ENCODE data around the gene NEUROG2. TPM values are rescaled to one million over a fixed set of nuclear protein-coding genes. Genes with fewer than 3 reads are reported as not detected.

The NEUROG2 gene
- total and polyA plus RNA-seq, 2 of the 8 experiments (the other 6 are each of a cell fraction or from before 2014, with no cell fraction given): 0.03 TPM; not detected in 1

GRCh38 chr4:112550728-112551127 is 34.7 kb upstream of the NEUROG2 start:
- CTCF ChIA-PET (ENCODE audit: partially characterized antibody): interaction anchor here (0.6 to 1.3 kb wide), 10 partner anchors 10 to 1964 kb away, joined by 3 to 4 read pairs (median 3); no protein-coding TSS in a partner anchor
- no peak for FAIRE-seq
- no peak overlapping the region for H4K5ac ChIP-seq (ENCODE audit: insufficient read length, low read depth, low read length)

More at GRCh38 chr4:112550728-112551127, 34.7 kb upstream of the NEUROG2 start:
- DNase-seq (ENCODE audit: low read depth in 1 of 2, low spot score in 2 of 2): no peak
- Histone ChIP-seq H2BK120ac (replicated peaks; ENCODE audit: low read depth, low read length) (no peak overlapping the region), H3K23me2 (ENCODE audit: low read depth, low read length) (no peaks in the 10 kb centered on the region), H4K8ac (ENCODE audit: extremely low read depth, insufficient read depth, low read length) (no peak overlapping the region), H2BK20ac (ENCODE audit: low read length) (no peak overlapping the region), H4K20me1 (replicated peaks in 1 of 2; ENCODE audit: control insufficient read depth in 1 of 2, insufficient read depth in 2 of 2, low read length in 2 of 2) (no peaks in the 10 kb centered on the region), H3K79me2 (ENCODE audit: control insufficient read depth in 1 of 2, insufficient read depth in 2 of 2, low read length in 2 of 2) (no peaks in the 10 kb centered on the region), H3K27me3 (replicated peaks in 1 of 4; ENCODE audit: control insufficient read depth in 3 of 4, extremely low read depth in 1 of 4, insufficient read depth in 3 of 4, low read length in 3 of 4) (no peaks in the 10 kb centered on the region), H3K14ac (ENCODE audit: insufficient read length) (no peak overlapping the region), H3K9me3 (ENCODE audit: insufficient read depth in 2 of 2, low read depth in 1 of 2, low read length in 1 of 2) (no peaks in the 10 kb centered on the region), H3K27ac (ENCODE audit: low read depth, low read length) (no peak overlapping the region), H3K18ac (ENCODE audit: extremely low read depth, low read length) (no peak overlapping the region), H2BK15ac (ENCODE audit: low read length) (no peak overlapping the region), H2BK5ac (ENCODE audit: low read depth, low read length) (no peak overlapping the region), H2AK5ac (ENCODE audit: low read depth, low read length) (no peak overlapping the region), H4K91ac (replicated peaks; ENCODE audit: insufficient read length, low read length) (no peak overlapping the region), H3K36me3 (ENCODE audit: control insufficient read depth in 2 of 4, insufficient read depth in 4 of 4, low read length in 3 of 4) (peaks cover 0 to 11% (median 4%) of the 10 kb centered on the region in 4 experiments; a peak in 5 of 8 replicates), H2AFZ (ENCODE audit: low read length) (no peak overlapping the region), H3K4me2 (ENCODE audit: insufficient read depth in 1 of 2, low read depth in 2 of 2, low read length in 2 of 2) (no peak overlapping the region), H3K4me3 (ENCODE audit: extremely low read depth in 1 of 4, insufficient read depth in 2 of 4, low read depth in 3 of 4, low read length in 4 of 4) (no peak overlapping the region), H3K56ac (replicated peaks; ENCODE audit: insufficient read length, low read depth, low read length) (no peak overlapping the region), H2BK12ac (ENCODE audit: low read depth, low read length) (no peak overlapping the region), H3K4me1 (replicated peaks in 1 of 4; ENCODE audit: control insufficient read depth in 3 of 4, insufficient read depth in 4 of 4, low read length in 3 of 4) (no peaks in the 10 kb centered on the region), H3K79me1 (ENCODE audit: low read depth, low read length) (no peaks in the 10 kb centered on the region), H3K9ac (replicated peaks in 1 of 4; ENCODE audit: extremely low read depth in 1 of 4, low read depth in 3 of 4, low read length in 3 of 4) (no peak overlapping the region), H3K23ac (ENCODE audit: insufficient read length) (no peak overlapping the region), H3K4ac (replicated peaks; ENCODE audit: insufficient read length, low read depth, low read length) (no peak overlapping the region)
- POLR2A ChIA-PET (ENCODE audit: partially characterized antibody): no interaction called here
- whole genome bisulfite sequencing, 2 experiments (ENCODE audit: extremely low coverage in 1 of 2, insufficient coverage in 1 of 2, insufficient read length in 1 of 2, insufficient replicate concordance in 2 of 2, low coverage in 1 of 2, low lambda C conversion rate in 2 of 2, missing lambda C conversion rate in 1 of 2): 100% methylated on average over 2 of the region's 2 CpGs; no CpG with 5 or more reads in 1 of the 2 experiments
- no peak for TF ChIP-seq KDM4A (IDR thresholded peaks at IDR 0.05; ENCODE audit: low read depth, low read length, severe bottlenecking)
- TF ChIP-seq HDAC2 (IDR thresholded peaks at IDR 0.05; ENCODE audit: borderline replicate concordance in 1 of 2, low read depth in 2 of 2, low read length in 2 of 2): no peak
- TF ChIP-seq RFX5 (IDR thresholded peaks at IDR 0.05; ENCODE audit: borderline replicate concordance, low read depth, low read length): no peak
- TF ChIP-seq, protein P1, sequence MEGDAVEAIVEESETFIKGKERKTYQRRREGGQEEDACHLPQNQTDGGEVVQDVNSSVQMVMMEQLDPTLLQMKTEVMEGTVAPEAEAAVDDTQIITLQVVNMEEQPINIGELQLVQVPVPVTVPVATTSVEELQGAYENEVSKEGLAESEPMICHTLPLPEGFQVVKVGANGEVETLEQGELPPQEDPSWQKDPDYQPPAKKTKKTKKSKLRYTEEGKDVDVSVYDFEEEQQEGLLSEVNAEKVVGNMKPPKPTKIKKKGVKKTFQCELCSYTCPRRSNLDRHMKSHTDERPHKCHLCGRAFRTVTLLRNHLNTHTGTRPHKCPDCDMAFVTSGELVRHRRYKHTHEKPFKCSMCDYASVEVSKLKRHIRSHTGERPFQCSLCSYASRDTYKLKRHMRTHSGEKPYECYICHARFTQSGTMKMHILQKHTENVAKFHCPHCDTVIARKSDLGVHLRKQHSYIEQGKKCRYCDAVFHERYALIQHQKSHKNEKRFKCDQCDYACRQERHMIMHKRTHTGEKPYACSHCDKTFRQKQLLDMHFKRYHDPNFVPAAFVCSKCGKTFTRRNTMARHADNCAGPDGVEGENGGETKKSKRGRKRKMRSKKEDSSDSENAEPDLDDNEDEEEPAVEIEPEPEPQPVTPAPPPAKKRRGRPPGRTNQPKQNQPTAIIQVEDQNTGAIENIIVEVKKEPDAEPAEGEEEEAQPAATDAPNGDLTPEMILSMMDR (IDR thresholded peaks at IDR 0.05; ENCODE audit: control extremely low read depth in 1 of 3, insufficient read depth in 1 of 3, low read depth in 1 of 3, low read length in 3 of 3): no peak
- TF ChIP-seq HDAC6 (IDR thresholded peaks at IDR 0.05; ENCODE audit: low read depth, low read length): no peak
- no peak for TF ChIP-seq CHD2 (IDR thresholded peaks at IDR 0.05; ENCODE audit: low read length)
- TF ChIP-seq EZH2 (IDR thresholded peaks at IDR 0.05; ENCODE audit: low read depth, low read length, severe bottlenecking): no peak
- TF ChIP-seq, protein P2, sequence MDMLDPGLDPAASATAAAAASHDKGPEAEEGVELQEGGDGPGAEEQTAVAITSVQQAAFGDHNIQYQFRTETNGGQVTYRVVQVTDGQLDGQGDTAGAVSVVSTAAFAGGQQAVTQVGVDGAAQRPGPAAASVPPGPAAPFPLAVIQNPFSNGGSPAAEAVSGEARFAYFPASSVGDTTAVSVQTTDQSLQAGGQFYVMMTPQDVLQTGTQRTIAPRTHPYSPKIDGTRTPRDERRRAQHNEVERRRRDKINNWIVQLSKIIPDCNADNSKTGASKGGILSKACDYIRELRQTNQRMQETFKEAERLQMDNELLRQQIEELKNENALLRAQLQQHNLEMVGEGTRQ (IDR thresholded peaks at IDR 0.05; ENCODE audit: low read length): no peak

All from H1 (cell line).